Jurkat, Clone E6-1 (cell line): Measurements from ENCODE around the gene PITPNM3. TPM values are rescaled to one million over a fixed set of nuclear protein-coding genes. Genes with fewer than 3 reads are reported as not detected.
A peak's percentile ranks its signal among the peaks of the same experiment; 100 is the strongest.
"Not testable (repeated sequence)": the region's sequence is repeated elsewhere in the genome, so short reads cannot be mapped to it uniquely, and the experiment has no call there.

ENCODE experiments used
- DNase-seq: peaks from one replicate; pipeline ENCODE4 v3.0.0-alpha.2; 2011; ENCODE audit warnings: low read depth, low spot score
- H3K4me3 ChIP-seq: 2 replicates; pipeline ENCODE4 v1.5.1; 2011; ENCODE audit warnings: mild to moderate bottlenecking, low read length, control low read depth, moderate library complexity
- polyA plus RNA-seq: library from polyadenylated mRNA; unstranded; fragments of >200 nt; gene quantifications from one replicate; pipeline ENCODE4 v1.2.1, GENCODE V29; 2012; ENCODE audit warnings: missing spikeins; ENCODE audit not compliant: insufficient read length, insufficient read depth

PITPNM3 gene
- 1.3 TPM for polyA plus RNA-seq

DNA sequence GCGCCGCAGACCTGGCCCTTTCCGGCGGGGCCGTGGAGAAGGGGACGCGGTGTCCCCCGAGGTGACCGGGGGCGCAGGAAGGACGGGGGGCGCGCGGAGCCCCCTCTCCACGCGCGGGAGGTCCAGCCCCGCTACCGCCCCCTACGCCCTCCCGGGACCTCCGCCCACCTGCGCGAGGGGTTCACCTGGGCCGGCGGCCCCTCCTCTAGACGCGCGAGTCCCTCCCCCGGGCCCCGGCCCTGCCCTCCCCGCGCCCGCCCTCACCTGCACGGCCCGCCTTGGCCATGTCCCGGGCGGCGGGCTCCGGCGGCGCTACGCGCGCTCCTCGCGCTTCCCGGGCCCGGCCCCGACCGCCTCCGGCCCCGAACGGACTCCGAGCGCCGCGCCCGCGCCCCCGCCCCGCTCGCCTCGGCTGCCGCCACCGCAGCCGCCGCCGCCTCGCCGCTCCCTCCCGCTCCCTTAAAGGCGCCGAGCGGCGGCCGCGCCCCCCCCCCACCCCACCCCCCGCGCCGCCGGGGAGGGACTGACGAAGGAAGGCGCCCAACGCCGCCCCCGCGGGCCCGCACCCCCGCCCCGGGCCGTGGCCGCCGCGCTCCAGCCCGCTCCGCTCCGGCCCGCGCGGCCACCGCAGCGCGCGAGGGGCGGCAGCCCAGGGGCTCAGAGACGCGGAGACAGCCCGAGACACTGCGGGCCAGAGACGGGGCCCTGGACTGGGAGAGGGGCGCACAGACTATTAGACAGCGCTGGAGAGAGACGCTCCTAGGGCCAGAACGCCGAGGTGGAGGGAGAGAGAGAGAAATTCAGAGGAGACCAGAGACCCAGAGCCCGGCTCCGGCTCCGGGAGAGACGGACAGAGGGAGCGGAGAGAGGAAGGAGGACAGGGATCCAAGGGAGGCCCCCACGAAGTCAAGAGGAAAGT is at the start of gene PITPNM3:
Gene PITPNM3, minus strand, starts transcription at position 435 of the 919 bp plus-strand sequence. Its CDS starts 149 bp downstream, at position 286.
- DNase-seq, result no peak

DNA sequence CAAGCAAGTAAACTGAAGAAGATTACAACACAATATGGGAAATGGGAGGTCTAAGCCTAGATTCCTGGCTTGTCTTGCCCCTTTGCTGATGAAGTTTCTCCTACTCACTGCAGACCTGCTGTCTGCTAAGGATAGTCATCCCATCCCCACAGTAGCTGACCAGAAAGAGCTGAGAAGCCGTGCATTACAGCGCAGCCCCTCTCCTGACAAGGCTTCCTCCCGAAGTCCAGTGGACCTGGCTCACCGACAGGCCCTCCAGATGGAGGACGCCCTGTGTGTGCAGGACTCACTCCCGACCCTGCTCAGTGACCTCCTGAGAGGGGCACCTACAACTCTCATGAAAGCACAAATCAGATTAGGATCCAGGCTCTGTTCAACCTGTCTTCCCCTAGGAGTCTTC is 48.8 kb upstream of the PITPNM3 start:
- no peak for DNase-seq
- H3K4me3 ChIP-seq, result no peak overlapping the region

More for the DNA sequence above, at the start of gene PITPNM3:
- H3K4me3 ChIP-seq, result no peak within 1 kb of the TSS

DNA sequence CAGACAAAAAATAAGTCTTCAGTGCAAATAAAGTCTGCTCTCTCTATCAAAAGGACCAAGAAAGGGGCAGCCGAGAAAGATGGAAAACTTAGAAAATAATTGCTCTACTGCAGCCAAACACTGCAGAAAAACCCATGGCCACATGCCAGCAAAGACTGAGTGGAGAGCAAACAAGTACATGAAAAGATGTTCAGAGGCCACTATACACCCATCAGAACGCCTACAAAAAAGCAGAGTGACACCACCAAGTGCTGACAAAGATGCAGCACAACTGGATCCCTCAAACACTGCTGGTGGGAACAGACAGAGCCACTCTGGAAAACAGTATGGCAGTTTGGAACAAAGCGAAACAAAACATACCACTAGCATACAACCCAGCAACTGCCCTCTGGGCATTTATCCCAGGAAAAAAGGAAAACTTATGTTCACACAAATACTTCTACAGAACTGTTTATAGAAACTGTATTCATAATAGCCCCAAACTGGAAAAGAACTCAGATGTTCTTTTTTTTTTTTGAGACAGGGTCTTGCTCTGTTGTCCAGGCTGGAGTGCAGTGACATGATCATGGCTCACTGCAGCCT is 47.5 kb upstream of the PITPNM3 start:
- no peak for DNase-seq
- no peak overlapping the region for H3K4me3 ChIP-seq

DNA sequence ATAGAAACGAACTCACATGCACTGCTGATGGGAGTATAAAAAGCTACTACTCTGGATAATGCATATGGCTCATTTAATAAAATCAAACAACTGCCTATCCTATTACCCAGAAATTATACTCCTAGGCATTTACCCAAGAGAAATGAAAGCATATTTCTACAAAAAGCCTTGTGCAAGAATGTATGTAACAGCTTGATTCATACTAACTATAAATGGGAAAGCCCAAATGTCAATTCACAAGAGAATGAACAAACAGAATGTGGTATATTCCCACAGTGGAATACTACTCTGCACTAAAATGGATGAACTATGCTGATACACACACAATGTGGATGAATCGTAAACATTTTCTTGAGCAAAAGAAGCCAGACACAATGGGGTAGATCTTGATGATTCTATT is 45.8 kb upstream of the PITPNM3 start:
- H3K4me3 ChIP-seq, result no peak overlapping the region
- no peak for DNase-seq

DNA sequence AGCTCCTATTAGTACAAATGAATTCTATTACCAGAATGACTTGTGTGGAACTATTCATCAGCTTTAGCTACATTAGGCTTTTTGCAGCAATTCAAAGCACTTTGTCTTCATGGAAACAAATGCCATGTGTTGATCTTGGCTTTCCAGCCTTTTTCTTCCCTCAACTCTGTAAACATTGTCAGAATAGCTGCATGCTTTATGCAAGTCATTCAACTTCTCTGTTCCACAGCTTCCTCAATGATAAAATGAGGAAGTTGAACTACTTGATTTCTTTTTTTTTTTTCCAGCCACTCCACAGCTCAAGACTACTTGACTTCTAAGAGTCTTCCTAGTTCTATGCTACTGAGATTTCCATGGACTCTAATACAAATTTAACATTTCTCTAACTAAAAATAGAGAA is 43.0 kb upstream of the PITPNM3 start:
- H3K4me3 ChIP-seq, result no peak overlapping the region
- DNase-seq, result no peak

DNA sequence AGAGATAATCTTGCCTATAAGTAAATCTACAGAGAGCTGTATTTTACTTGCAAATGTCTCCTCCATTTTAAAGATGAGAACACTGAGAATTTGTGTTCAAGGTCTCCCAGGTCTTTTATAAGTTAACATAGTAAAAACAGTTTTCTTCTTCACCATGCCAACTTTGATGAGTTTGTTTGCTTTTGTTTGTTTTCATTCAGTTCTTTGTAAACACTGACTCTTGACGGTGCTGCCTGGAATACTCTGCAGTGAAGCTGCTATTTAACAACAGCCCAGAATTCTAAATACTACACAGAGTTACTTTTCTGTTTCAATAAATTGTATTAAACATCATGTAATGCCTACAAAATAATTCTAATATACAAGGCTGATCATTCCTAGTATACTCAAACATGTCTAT is 41.4 kb upstream of the PITPNM3 start:
- DNase-seq, result no peak

GRCh38 chr17:6596941-6597340 is 40.6 kb upstream of the PITPNM3 start:
- H3K4me3 ChIP-seq, result no peak overlapping the region
- no peak for DNase-seq

More for the DNA sequence above, 41.4 kb upstream of the PITPNM3 start:
- no peak overlapping the region for H3K4me3 ChIP-seq

DNA sequence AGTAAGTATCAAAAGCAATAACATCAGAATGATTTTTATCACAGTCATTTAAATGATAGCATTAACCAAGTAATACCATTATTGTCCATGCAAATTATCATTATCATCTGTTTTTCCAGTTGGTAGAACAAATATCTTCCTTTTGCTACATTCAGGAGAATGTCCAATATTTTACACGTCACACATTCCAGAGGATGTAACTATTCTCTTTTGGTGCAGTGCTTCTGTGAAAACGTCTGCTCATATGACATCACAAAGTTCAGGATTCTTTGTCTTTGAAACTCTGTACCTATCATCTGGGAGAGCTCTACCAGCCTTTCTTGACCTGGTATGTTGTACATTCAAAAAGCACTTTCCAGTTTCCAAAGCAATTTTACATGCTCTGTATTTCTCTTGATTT is 40.2 kb upstream of the PITPNM3 start:
- DNase-seq, result no peak
- H3K4me3 ChIP-seq, result no peak overlapping the region

- H3K4me3 ChIP-seq, result no peak overlapping the region
- DNase-seq, result no peak
Observed at GRCh38 chr17:6596081-6596480, 39.7 kb upstream of the PITPNM3 start.

DNA sequence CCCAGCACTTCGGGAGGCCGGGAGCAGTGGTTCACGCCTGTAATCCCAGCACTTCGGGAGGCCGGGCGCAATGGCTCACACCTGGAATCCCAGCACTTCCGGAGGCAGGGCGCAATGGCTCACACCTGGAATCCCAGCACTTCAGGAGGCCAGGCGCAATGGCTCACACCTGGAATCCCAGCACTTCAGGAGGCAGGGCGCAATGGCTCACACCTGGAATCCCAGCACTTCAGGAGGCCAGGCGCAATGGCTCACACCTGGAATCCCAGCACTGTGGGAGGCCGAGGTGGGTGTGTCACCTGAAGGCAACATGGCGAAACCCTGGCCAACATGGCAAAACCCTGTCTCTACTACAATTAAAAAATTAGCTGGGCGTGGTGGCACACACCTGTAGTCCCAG is 37.0 kb upstream of the PITPNM3 start:
- DNase-seq, H3K4me3 ChIP-seq: not testable (repeated sequence)

- DNase-seq, result peak; percentile 86
- peak overlapping the region; percentile 8; the same call in 1 of the 2 replicates for H3K4me3 ChIP-seq
Observed at GRCh38 chr17:6592173-6592572, 35.8 kb upstream of the PITPNM3 start.

- DNase-seq, result peak; percentile 5
- H3K4me3 ChIP-seq, result no peak overlapping the region
Observed at GRCh38 chr17:6591599-6592158, 35.3 kb upstream of the PITPNM3 start.

- DNase-seq, result no peak
- no peak overlapping the region for H3K4me3 ChIP-seq
Observed at GRCh38 chr17:6589266-6589946, 33.1 kb upstream of the PITPNM3 start.

GRCh38 chr17:6588165-6588564 is 31.8 kb upstream of the PITPNM3 start:
- H3K4me3 ChIP-seq, result no peak overlapping the region
- DNase-seq, result no peak

- H3K4me3 ChIP-seq, result no peak overlapping the region
- DNase-seq, result no peak
Observed at GRCh38 chr17:6587310-6587709, 31.0 kb upstream of the PITPNM3 start.

- no peak for DNase-seq
- no peak overlapping the region for H3K4me3 ChIP-seq
Observed at GRCh38 chr17:6583411-6583810, 27.1 kb upstream of the PITPNM3 start.

- H3K4me3 ChIP-seq, result no peak overlapping the region
- no peak for DNase-seq
Observed at GRCh38 chr17:6580625-6581024, 24.3 kb upstream of the PITPNM3 start.

GRCh38 chr17:6578491-6578890 is 22.1 kb upstream of the PITPNM3 start:
- no peak for DNase-seq
- no peak overlapping the region for H3K4me3 ChIP-seq

GRCh38 chr17:6577686-6578263 is 21.4 kb upstream of the PITPNM3 start:
- DNase-seq, result no peak
- no peak overlapping the region for H3K4me3 ChIP-seq
